HG02981 (cell line): ENCODE results near the gene ZNF230.

Experiments
- ATAC-seq: cut with Tn5 transposase; IDR thresholded peaks from one replicate; pipeline ENCODE4 v1.9.1; 2021; ENCODE audit warnings: mild to moderate bottlenecking, moderate library complexity; ENCODE audit not compliant: unreplicated experiment

Gene ZNF230

GRCh38 chr19:44002566-44003460, at the start of gene ZNF230:
TSS of gene ZNF230 (plus strand) at chr19:44002957. CDS start at chr19:44007079, 4,122 bp downstream.
- ATAC-seq, result peak; percentile 90

GRCh38 chr19:43956827-43957226, 45.9 kb upstream of the ZNF230 start:
- ATAC-seq, result no peak

GRCh38 chr19:43957891-43958290, 44.9 kb upstream of the ZNF230 start:
- ATAC-seq, result no peak

- no peak for ATAC-seq
Observed at GRCh38 chr19:43960411-43960810, 42.3 kb upstream of the ZNF230 start.

- no peak for ATAC-seq
Observed at GRCh38 chr19:43966079-43966694, 36.6 kb upstream of the ZNF230 start.

- no peak for ATAC-seq
Observed at GRCh38 chr19:43976732-43977131, 26.0 kb upstream of the ZNF230 start.

- ATAC-seq, result no peak
Observed at GRCh38 chr19:43983544-43983911, 19.2 kb upstream of the ZNF230 start.

GRCh38 chr19:43983912-43984686, 18.7 kb upstream of the ZNF230 start, which contains the start of gene ZNF155:
TSS of gene ZNF155 (plus strand) at chr19:43984188. CDS start at chr19:43988544, 4,356 bp downstream.
- ATAC-seq, result peak; percentile 84

GRCh38 chr19:43984687-43985000, 18.1 kb upstream of the ZNF230 start:
- ATAC-seq, result peak; percentile 17

GRCh38 chr19:43997631-43998290, 5.0 kb upstream of the ZNF230 start:
- no peak for ATAC-seq

GRCh38 chr19:44002212-44002565, 568 bp upstream of the ZNF230 start:
- no peak for ATAC-seq

- ATAC-seq, result peak; percentile 20
Observed at GRCh38 chr19:44003461-44004009, 778 bp downstream of the ZNF230 start.

- ATAC-seq, result no peak
Observed at GRCh38 chr19:44005973-44006372, 3.2 kb downstream of the ZNF230 start.

- ATAC-seq, result no peak
Observed at GRCh38 chr19:44007473-44007872, 4.7 kb downstream of the ZNF230 start.

- no peak for ATAC-seq
Observed at GRCh38 chr19:44010468-44010867, 7.7 kb downstream of the ZNF230 start.

- ATAC-seq, result no peak
Observed at GRCh38 chr19:44019498-44019897, 16.7 kb downstream of the ZNF230 start.

- no peak for ATAC-seq
Observed at GRCh38 chr19:44021221-44021620, 18.5 kb downstream of the ZNF230 start.

GRCh38 chr19:44024900-44025216, 22.1 kb downstream of the ZNF230 start:
- ATAC-seq, result no peak

GRCh38 chr19:44025217-44025936, 22.6 kb downstream of the ZNF230 start, which contains the start of gene ZNF222:
TSS of gene ZNF222 (plus strand) at chr19:44025379. CDS start at chr19:44025437, 58 bp downstream.
- ATAC-seq, result peak; percentile 97

GRCh38 chr19:44026622-44027021, 23.9 kb downstream of the ZNF230 start:
- ATAC-seq, result no peak
